WTC11 (cell line): ENCODE results near the gene UNC119.

ENCODE experiments used
- CBFB ChIP-seq: sonication (generic); formaldehyde crosslinking; IDR thresholded peaks from 2 replicates; pipeline ENCODE4 v1.8.1; 2022; ENCODE audit warnings: mild to moderate bottlenecking, low read depth, missing genetic modification reagents
- CTCF ChIP-seq: fragments of 200-600 bp; IDR thresholded peaks from 2 replicates; pipeline ENCODE4 v1.8.0; 2022; ENCODE audit warnings: antibody characterized with exemption
- E2F4 ChIP-seq: sonication (generic); formaldehyde crosslinking; IDR thresholded peaks from 2 replicates; pipeline ENCODE4 v1.8.1; 2022; ENCODE audit warnings: low read depth, mild to moderate bottlenecking, moderate library complexity, missing genetic modification reagents, borderline replicate concordance
- EMX1 ChIP-seq: fragments of 250-450 bp; sonication (Bioruptor Pico); IDR thresholded peaks from 2 replicates; pipeline ENCODE4 v1.8.0; 2021; ENCODE audit warnings: mild to moderate bottlenecking
- FOXK1 ChIP-seq: sonication (generic); formaldehyde crosslinking; IDR thresholded peaks from 2 replicates; pipeline ENCODE4 v1.8.0; 2022; ENCODE audit warnings: mild to moderate bottlenecking, moderate library complexity, missing genetic modification reagents
- HMGXB4 ChIP-seq: sonication (generic); formaldehyde crosslinking; IDR thresholded peaks from 2 replicates; pipeline ENCODE4 v1.8.1; 2023; ENCODE audit warnings: mild to moderate bottlenecking, moderate library complexity, missing genetic modification reagents
- IRF1 ChIP-seq: sonication (generic); formaldehyde crosslinking; IDR thresholded peaks from 2 replicates; pipeline ENCODE4 v1.8.0; 2023; ENCODE audit warnings: missing genetic modification reagents
- IRF2 ChIP-seq: sonication (generic); formaldehyde crosslinking; IDR thresholded peaks from 2 replicates; pipeline ENCODE4 v1.8.0; 2022; ENCODE audit warnings: low read depth, missing genetic modification reagents, borderline replicate concordance
- JUN ChIP-seq: sonication (generic); formaldehyde crosslinking; IDR thresholded peaks from 2 replicates; pipeline ENCODE4 v1.8.0; 2023; ENCODE audit warnings: mild to moderate bottlenecking, missing genetic modification reagents
- SP1 ChIP-seq: sonication (generic); formaldehyde crosslinking; conservative IDR thresholded peaks from 2 replicates; pipeline ENCODE4 v1.8.1; 2022; ENCODE audit warnings: missing genetic modification reagents
- ZNF425 ChIP-seq: fragments of 250-450 bp; sonication (Bioruptor Pico); conservative IDR thresholded peaks from 2 replicates; pipeline ENCODE4 v1.9.0; 2021; ENCODE audit warnings: mild to moderate bottlenecking
- ZNF671 ChIP-seq: fragments of 250-450 bp; sonication (Bioruptor Pico); IDR thresholded peaks from 2 replicates; pipeline ENCODE4 v1.8.0; 2021; ENCODE audit warnings: mild to moderate bottlenecking

GRCh38 chr17:28506763-28507487 is 45.5 kb downstream of the UNC119 start:
- TF ChIP-seq JUN (CRISPR knock-in tag) (no peak), CTCF (no peak), E2F4 (CRISPR knock-in tag) (no peak), SP1 (CRISPR knock-in tag) (no peak), FOXK1 (no peak), IRF2 (CRISPR knock-in tag) (no peak), EMX1 (CRISPR knock-in tag) (no peak), HMGXB4 (no peak), IRF1 (CRISPR knock-in tag) (no peak), CBFB (no peak), ZNF671 (CRISPR knock-in tag) (no peak), ZNF425 (CRISPR knock-in tag) (no peak)
